Sigmoid colon (tissue), 7 donors: ENCODE data around the gene CCL3. TPM values are rescaled to one million over a fixed set of nuclear protein-coding genes. Genes with fewer than 3 reads are reported as not detected.
"Not testable (repeated sequence)": the region's sequence is repeated elsewhere in the genome, so short reads cannot be mapped to it uniquely, and the experiment has no call there.

Experiments used
- DNase-seq: peaks from one replicate; pipeline ENCODE4 v3.0.0-alpha.2; 2019
- H3K27ac ChIP-seq, 4 donors: fragments of 200-600 bp; sonication (generic); one replicate each; pipeline ENCODE4 v1.5.1; 2016 to 2019; ENCODE audit warnings: mild to moderate bottlenecking in 1 of 4
- H3K27me3 ChIP-seq, 3 donors: fragments of 200-600 bp; sonication (generic); one replicate each; pipeline ENCODE4 v1.5.1; 2019; ENCODE audit warnings: mild to moderate bottlenecking in 1 of 3
- H3K36me3 ChIP-seq, 4 donors: fragments of 200-600 bp; sonication (generic); one replicate each; pipeline ENCODE4 v1.5.1; 2016 to 2019
- H3K4me1 ChIP-seq, 4 donors: fragments of 200-600 bp; sonication (generic); one replicate each; pipeline ENCODE4 v1.5.1; 2017 to 2019
- H3K4me3 ChIP-seq, 4 donors: fragments of 200-600 bp; sonication (generic); one replicate each; pipeline ENCODE4 v1.5.1; 2017 to 2019; ENCODE audit warnings: mild to moderate bottlenecking in 2 of 4, moderate library complexity in 1 of 4
- H3K9me3 ChIP-seq, 4 donors: fragments of 200-600 bp in 3 of 4; sonication (generic) in 3 of 4; one replicate each; pipeline versions ENCODE4 v1.5.1 to v1.6.1; 2013 to 2019
- CTCF ChIP-seq, 4 experiments: fragments of 450-650 bp in 3 of 4; fragments of 200-600 bp in 1 of 4; IDR thresholded peaks; one replicate each; pipeline ENCODE4 v1.5.1; 2016 to 2019; ENCODE audit warnings: antibody characterized with exemption in 4 of 4, mild to moderate bottlenecking in 3 of 4, moderate library complexity in 2 of 4
- EP300 ChIP-seq, 4 donors: sonication (generic); formaldehyde crosslinking; IDR thresholded peaks; one replicate each; pipeline ENCODE4 v1.6.1; 2017; ENCODE audit warnings: antibody characterized with exemption in 4 of 4
- POLR2A ChIP-seq, 2 donors: fragments of 450-650 bp; IDR thresholded peaks; one replicate each; pipeline ENCODE4 v1.6.1; 2016; ENCODE audit warnings: antibody characterized with exemption in 2 of 2, mild to moderate bottlenecking in 2 of 2, moderate library complexity in 2 of 2
- POLR2AphosphoS5 ChIP-seq, 4 donors: sonication (generic); formaldehyde crosslinking; IDR thresholded peaks; one replicate each; pipeline ENCODE4 v1.6.1; 2017; ENCODE audit warnings: antibody characterized with exemption in 4 of 4
- WGBS, 2 donors: extraction: QIAGEN DNeasy Blood & Tissue Kit; methylation state at CpG; one replicate each; pipeline ENCODE4 v1.1.7; 2013; 5-methylcytosine and 5-hydroxymethylcytosine counted together
- intact Hi-C: fragments of 100-400 bp; cut with DNase I; formaldehyde crosslinking; loops from one replicate; pipeline ENCODE4 v1.15.1; 2023
- polyA plus RNA-seq, 3 donors: library from polyadenylated mRNA; stranded (reverse); fragments of 200-250 nt; gene quantifications; one replicate each; pipeline ENCODE4 v1.2.3, GENCODE V29; 2013
- total RNA-seq, 4 donors: library from RNA; depleted of rRNA; stranded (reverse); fragments of >200 nt; gene quantifications; one replicate each; pipeline ENCODE4 v1.1.0, GENCODE V29; 2016
- donor health status: healthy with polysubstance abuse.
- donor health status: Bipolar disorder and iron deficiency.
- donor health status: healthy.

Gene CCL3
- total and polyA plus RNA-seq, 7 donors, result 1.2 to 22.4 (median 3.0) TPM; not detected in 1

- DNase-seq, intact Hi-C loops, H3K27me3 ChIP-seq, H3K27ac ChIP-seq, H3K9me3 ChIP-seq, H3K36me3 ChIP-seq, H3K4me3 ChIP-seq, H3K4me1 ChIP-seq: not testable (repeated sequence)
- peak in 1 of 4 donors; percentile 16 for TF ChIP-seq POLR2AphosphoS5 (IDR thresholded peaks at IDR 0.05)
- 52 to 78% methylated on average over 8 of the region's 8 CpGs for WGBS, 2 donors
These were observed 7.3 kb downstream of the CCL3 start for GRCh38 chr17:36082482-36083120.

GRCh38 chr17:36081681-36082471 is 8.1 kb downstream of the CCL3 start:
- H3K27me3 ChIP-seq, H3K36me3 ChIP-seq, intact Hi-C loops, H3K27ac ChIP-seq, H3K4me3 ChIP-seq, H3K4me1 ChIP-seq, H3K9me3 ChIP-seq, DNase-seq: not testable (repeated sequence)
- 70 to 85% methylated on average over 5 of the region's 5 CpGs for WGBS, 2 donors

GRCh38 chr17:36074365-36074764 is 15.6 kb downstream of the CCL3 start:
- DNase-seq, result no peak
- WGBS, 2 donors, result 64 to 76% methylated on average over 1 of the region's 1 CpG
- H3K4me1 ChIP-seq, result no peaks in the 10 kb centered on the region
- intact Hi-C loops, result no loop called here
- no peaks in the 10 kb centered on the region for H3K36me3 ChIP-seq
- H3K27me3 ChIP-seq, result no peaks in the 10 kb centered on the region
- no peak for TF ChIP-seq POLR2A (IDR thresholded peaks at IDR 0.05)
- TF ChIP-seq CTCF (IDR thresholded peaks at IDR 0.05), result no peak
- TF ChIP-seq POLR2AphosphoS5 (IDR thresholded peaks at IDR 0.05), result no peak
- TF ChIP-seq EP300 (IDR thresholded peaks at IDR 0.05), result no peak
- H3K9me3 ChIP-seq, result no peaks in the 10 kb centered on the region
- no peak overlapping the region for H3K4me3 ChIP-seq
- H3K27ac ChIP-seq, result no peak overlapping the region

GRCh38 chr17:36072431-36073121 is 17.4 kb downstream of the CCL3 start:
- Histone ChIP-seq H3K36me3 (no peaks in the 10 kb centered on the region), H3K4me1 (no peaks in the 10 kb centered on the region), H3K4me3 (no peak overlapping the region), H3K27ac (no peak overlapping the region), H3K27me3 (no peaks in the 10 kb centered on the region), H3K9me3 (no peaks in the 10 kb centered on the region)
- DNase-seq, result no peak
- intact Hi-C loops, result no loop called here
- TF ChIP-seq EP300 (IDR thresholded peaks at IDR 0.05) (no peak), CTCF (IDR thresholded peaks at IDR 0.05) (peak in 1 of 4 experiments; percentile 34)
- WGBS, 2 donors, result 43 to 60% methylated on average over 12 of the region's 12 CpGs

GRCh38 chr17:36071751-36072150 is 18.2 kb downstream of the CCL3 start:
- Histone ChIP-seq H3K4me1 (no peaks in the 10 kb centered on the region), H3K36me3 (no peaks in the 10 kb centered on the region), H3K4me3 (no peak overlapping the region), H3K9me3 (no peaks in the 10 kb centered on the region), H3K27me3 (no peaks in the 10 kb centered on the region), H3K27ac (no peak overlapping the region)
- no peak for DNase-seq
- TF ChIP-seq CTCF (IDR thresholded peaks at IDR 0.05) (no peak), EP300 (IDR thresholded peaks at IDR 0.05) (no peak), POLR2AphosphoS5 (IDR thresholded peaks at IDR 0.05) (no peak), POLR2A (IDR thresholded peaks at IDR 0.05) (no peak)
- WGBS, 2 donors, result 66 to 86% methylated on average over 2 of the region's 2 CpGs
- intact Hi-C loops, result no loop called here
